Astrocyte (in vitro differentiated cells and primary cell): ENCODE results near the gene LZTS3.
"Not testable (repeated sequence)": the region's sequence is repeated elsewhere in the genome, so short reads cannot be mapped to it uniquely, and the experiment has no call there.

Experiments used
- EZH2 ChIP-seq: IDR thresholded peaks from 2 replicates; pipeline ENCODE4 v1.6.1; 2012; ENCODE audit warnings: mild to moderate bottlenecking, low read length, inconsistent platforms; ENCODE audit not compliant: insufficient read depth
- TF ChIP-seq, protein P1 (sequence below): IDR thresholded peaks from 2 replicates; pipeline ENCODE4 v1.5.1; 2011; ENCODE audit warnings: low read depth, mild to moderate bottlenecking, inconsistent platforms, low read length, moderate library complexity; ENCODE audit not compliant: insufficient read depth

DNA sequence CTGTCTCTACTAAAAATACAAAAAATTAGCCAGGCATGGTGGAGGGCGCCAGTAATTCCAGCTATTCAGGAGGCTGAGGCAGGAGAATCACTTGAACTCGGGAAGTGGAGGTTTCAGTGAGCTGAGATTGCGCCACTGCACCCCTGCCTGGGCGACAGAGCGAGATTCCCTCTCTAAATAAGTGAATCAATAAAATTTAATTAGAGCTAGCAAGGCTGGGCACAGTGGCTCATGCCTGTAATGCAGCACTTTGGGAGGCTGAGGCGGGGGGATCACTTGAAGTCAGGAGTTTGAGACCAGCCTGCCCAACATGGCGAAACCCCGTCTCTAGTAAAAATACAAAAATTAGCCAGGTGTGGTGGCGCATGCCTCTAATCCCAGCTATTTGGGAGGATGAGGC is 14.5 kb upstream of the LZTS3 start:
- TF ChIP-seq, protein P1, sequence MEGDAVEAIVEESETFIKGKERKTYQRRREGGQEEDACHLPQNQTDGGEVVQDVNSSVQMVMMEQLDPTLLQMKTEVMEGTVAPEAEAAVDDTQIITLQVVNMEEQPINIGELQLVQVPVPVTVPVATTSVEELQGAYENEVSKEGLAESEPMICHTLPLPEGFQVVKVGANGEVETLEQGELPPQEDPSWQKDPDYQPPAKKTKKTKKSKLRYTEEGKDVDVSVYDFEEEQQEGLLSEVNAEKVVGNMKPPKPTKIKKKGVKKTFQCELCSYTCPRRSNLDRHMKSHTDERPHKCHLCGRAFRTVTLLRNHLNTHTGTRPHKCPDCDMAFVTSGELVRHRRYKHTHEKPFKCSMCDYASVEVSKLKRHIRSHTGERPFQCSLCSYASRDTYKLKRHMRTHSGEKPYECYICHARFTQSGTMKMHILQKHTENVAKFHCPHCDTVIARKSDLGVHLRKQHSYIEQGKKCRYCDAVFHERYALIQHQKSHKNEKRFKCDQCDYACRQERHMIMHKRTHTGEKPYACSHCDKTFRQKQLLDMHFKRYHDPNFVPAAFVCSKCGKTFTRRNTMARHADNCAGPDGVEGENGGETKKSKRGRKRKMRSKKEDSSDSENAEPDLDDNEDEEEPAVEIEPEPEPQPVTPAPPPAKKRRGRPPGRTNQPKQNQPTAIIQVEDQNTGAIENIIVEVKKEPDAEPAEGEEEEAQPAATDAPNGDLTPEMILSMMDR: not testable (repeated sequence)
- TF ChIP-seq EZH2: not testable (repeated sequence)
